ENCODE measurements around the gene TERB1. TPM values are rescaled to one million over a fixed set of nuclear protein-coding genes. Genes with fewer than 3 reads are reported as not detected.
A peak's percentile ranks its signal among the peaks of the same experiment; 100 is the strongest.

The TERB1 gene, protein sequence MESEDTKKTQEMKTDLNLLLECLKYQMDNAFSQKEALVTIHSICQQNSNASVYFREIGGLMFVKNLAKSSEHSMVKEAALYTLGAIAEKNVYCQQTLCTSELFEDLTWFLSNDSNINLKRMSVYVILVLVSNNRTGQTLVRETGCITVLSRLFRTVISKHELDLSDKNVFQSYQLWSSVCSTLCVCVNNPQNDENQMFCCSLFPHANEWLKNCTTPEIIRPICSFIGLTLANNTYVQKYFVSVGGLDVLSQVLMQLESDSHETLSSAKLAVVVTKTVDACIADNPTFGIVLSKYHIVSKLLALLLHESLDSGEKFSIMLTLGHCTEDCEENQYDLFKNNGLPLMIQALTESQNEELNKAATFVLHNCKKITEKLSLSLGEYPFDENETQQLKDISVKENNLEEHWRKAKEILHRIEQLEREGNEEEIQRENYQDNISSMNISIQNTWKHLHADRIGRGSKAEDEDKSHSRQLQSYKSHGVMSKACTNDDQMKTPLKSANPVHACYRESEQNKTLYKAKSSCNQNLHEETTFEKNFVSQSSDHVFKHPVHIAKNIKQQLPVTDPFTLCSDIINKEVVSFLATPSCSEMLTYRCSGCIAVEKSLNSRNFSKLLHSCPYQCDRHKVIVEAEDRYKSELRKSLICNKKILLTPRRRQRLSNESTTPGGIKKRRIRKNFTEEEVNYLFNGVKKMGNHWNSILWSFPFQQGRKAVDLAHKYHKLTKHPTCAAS
- polyA plus RNA-seq (2013, experiment 1 of 2), result not detected
- polyA plus RNA-seq (2013, experiment 2 of 2), result not detected

DNA sequence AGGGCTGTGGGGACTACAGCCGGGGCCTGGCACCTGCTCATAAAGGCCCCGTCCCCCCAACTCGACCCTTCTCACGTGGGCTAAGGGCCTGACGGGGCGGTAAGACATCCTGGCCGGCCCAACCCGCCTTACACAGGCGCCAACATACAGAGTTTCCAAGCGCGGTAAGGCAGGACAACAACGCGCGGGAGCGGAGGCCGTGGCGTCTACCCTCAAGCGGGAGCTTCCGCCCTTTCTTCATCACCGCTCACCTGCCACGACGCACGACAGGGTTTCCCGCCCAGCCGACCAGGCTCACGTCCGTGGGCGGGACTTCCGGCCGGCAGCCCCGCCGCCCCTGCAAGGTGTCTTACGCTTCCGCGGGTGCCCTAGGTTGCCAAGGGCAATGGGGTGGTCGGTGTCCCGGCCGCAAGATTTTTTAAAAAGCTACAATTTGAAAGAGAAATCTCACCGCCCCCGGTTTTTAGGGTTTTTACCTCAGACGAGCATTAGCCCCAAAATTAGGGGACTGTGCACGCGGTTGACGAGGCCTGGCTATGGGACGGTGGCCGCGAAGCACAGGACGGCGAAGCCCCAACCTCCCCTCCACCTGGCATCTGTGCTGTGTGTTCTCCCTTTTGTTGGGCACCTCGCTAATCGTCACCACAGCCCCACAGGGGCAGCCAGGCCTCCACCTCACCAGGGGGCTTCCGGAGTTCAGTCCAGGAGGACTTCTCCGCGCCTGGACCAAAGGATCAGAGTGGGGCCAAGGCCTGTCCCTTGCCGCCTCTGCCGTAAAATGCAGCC is at the start of gene TERB1:
Gene TERB1 (minus strand): TSS at position 265 of the 786 bp plus-strand sequence. CDS start 4,786 bp downstream, outside the sequence.
- Histone ChIP-seq H3K36me3 (ENCODE audit: insufficient read depth, low read length) (peaks cover 50% of the 10 kb centered on the region), H3K27me3 (ENCODE audit: insufficient read depth, low read length) (no peaks in the 10 kb centered on the region), H3K4me3 (ENCODE audit: low read length) (no peak within 1 kb of the TSS), H3K4me1 (ENCODE audit: insufficient read depth, low read length) (no peaks in the 10 kb centered on the region), H3K9me3 (ENCODE audit: insufficient read depth, low read depth, low read length) (no peaks in the 10 kb centered on the region), H3K9ac (ENCODE audit: low read depth, low read length) (no peak within 1 kb of the TSS), H3K27ac (ENCODE audit: low read depth, low read length) (no peak within 1 kb of the TSS)
- WGBS, result 94% methylated on average over 56 of the region's 56 CpGs

DNA sequence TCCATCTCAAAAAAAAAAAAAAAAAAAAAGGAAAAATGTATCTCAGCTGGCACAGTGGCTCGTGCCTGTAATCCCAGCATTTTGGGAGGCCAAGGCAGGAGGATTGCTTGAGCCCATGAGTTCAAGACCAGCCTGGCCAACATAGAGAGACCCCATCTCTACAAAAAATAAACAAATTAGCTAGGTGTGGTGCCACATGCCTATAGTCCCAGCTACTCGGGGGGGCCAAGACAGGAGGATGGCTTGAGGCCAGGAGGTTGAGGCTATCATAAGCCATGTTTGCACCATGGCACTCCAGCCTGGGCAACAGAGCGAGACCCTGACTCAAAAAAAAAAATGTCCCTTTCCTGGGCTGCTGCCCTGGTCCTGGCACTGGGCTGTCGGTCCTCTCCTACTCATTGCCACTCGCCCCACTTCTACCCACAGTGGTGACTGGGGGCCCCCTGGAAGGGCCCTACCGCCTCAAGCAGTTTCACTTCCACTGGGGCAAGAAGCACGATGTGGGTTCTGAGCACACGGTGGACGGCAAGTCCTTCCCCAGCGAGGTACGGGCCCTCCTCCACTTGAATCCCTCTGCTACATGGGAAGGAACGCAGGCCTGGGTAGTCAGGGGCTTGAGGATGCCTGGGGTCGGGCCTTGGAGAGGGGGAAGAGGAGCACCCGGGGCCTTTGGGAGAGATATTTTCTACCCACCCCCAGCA is 48.9 kb upstream of the TERB1 start:
- H3K4me3 ChIP-seq (ENCODE audit: low read length), result no peak overlapping the region
- H3K9ac ChIP-seq (ENCODE audit: low read depth, low read length), result no peak overlapping the region
- H3K9me3 ChIP-seq (ENCODE audit: insufficient read depth, low read depth, low read length), result no peaks in the 10 kb centered on the region
- 93% methylated on average over 13 of the region's 14 CpGs for WGBS
- H3K27me3 ChIP-seq (ENCODE audit: insufficient read depth, low read length), result peaks cover 25% of the 10 kb centered on the region
- no peaks in the 10 kb centered on the region for H3K4me1 ChIP-seq (ENCODE audit: insufficient read depth, low read length)
- no peaks in the 10 kb centered on the region for H3K36me3 ChIP-seq (ENCODE audit: insufficient read depth, low read length)
- no peak overlapping the region for H3K27ac ChIP-seq (ENCODE audit: low read depth, low read length)

DNA sequence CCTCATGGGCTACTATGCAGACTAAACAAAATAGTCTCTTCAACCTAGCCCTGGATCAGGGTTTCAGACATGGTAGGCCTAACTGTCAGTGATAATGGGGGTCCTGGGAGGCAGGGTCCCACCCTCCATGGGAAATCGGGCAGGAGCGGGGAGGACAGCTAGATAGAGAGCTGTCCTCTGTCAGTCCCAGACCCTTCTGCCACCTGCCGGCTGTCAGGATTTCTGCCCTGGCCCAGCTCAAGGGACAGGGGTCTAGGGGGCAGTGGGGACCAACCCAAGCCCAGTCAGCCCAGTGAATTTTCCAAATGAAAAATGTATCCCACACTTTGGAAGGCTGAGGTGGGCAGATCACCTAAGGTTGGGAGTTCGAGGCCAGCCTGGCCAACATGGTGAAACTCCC is 48.2 kb upstream of the TERB1 start:
- WGBS, result 94% methylated on average over 4 of the region's 4 CpGs
- Histone ChIP-seq H3K36me3 (ENCODE audit: insufficient read depth, low read length) (no peaks in the 10 kb centered on the region), H3K4me3 (ENCODE audit: low read length) (no peak overlapping the region), H3K9ac (ENCODE audit: low read depth, low read length) (no peak overlapping the region), H3K4me1 (ENCODE audit: insufficient read depth, low read length) (no peaks in the 10 kb centered on the region), H3K27me3 (ENCODE audit: insufficient read depth, low read length) (peaks cover 32% of the 10 kb centered on the region), H3K9me3 (ENCODE audit: insufficient read depth, low read depth, low read length) (no peaks in the 10 kb centered on the region), H3K27ac (ENCODE audit: low read depth, low read length) (no peak overlapping the region)

DNA sequence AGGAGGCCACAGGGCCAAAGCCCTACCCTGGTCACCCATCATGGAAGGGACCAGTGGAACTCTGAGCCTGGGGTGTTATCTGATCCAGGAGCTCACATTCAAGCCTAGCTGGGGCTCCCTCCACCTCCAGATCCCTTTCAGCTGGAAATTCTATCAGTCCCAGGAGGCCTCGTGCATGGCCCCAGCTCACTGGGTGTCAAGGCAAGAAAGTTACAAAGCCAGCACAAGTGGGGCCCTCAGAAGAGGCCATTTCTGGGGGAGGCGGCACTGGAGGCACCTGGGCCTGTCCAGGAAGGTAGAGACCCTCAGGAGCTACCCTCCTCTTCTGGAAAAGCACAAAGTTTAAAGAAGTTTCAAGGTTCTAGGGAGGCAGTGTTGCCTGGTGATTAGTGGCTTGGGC is 47.6 kb upstream of the TERB1 start:
- Histone ChIP-seq H3K4me1 (ENCODE audit: insufficient read depth, low read length) (no peaks in the 10 kb centered on the region), H3K27ac (ENCODE audit: low read depth, low read length) (no peak overlapping the region), H3K4me3 (ENCODE audit: low read length) (no peak overlapping the region), H3K36me3 (ENCODE audit: insufficient read depth, low read length) (no peaks in the 10 kb centered on the region), H3K27me3 (ENCODE audit: insufficient read depth, low read length) (peaks cover 38% of the 10 kb centered on the region), H3K9me3 (ENCODE audit: insufficient read depth, low read depth, low read length) (no peaks in the 10 kb centered on the region), H3K9ac (ENCODE audit: low read depth, low read length) (no peak overlapping the region)
- 76% methylated on average over 2 of the region's 2 CpGs for WGBS

DNA sequence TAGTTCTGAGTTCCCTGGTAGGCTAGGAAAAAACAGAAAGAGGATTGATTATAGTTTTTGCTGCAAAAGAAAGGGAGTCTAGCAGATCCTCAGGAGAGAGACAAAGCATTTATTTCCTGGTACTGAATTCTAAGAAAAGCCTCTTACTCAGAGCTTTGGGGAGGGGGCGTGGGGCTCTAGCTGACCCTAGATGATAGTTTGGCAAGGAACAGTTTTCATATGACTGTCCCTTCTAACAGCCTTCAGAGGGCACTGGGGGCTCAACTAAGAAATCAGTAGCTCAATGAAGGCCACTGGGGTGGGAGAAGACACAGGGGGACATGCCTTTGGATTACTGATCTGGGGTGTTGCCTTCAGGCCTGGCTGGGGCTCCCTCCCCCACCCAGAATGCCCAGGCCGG is 46.8 kb upstream of the TERB1 start:
- no peak overlapping the region for H3K9ac ChIP-seq (ENCODE audit: low read depth, low read length)
- H3K4me3 ChIP-seq (ENCODE audit: low read length), result no peak overlapping the region
- no peak overlapping the region for H3K27ac ChIP-seq (ENCODE audit: low read depth, low read length)
- peaks cover 46% of the 10 kb centered on the region for H3K27me3 ChIP-seq (ENCODE audit: insufficient read depth, low read length)
- H3K36me3 ChIP-seq (ENCODE audit: insufficient read depth, low read length), result no peaks in the 10 kb centered on the region
- no peaks in the 10 kb centered on the region for H3K4me1 ChIP-seq (ENCODE audit: insufficient read depth, low read length)
- 76% methylated on average over 2 of the region's 2 CpGs for WGBS
- H3K9me3 ChIP-seq (ENCODE audit: insufficient read depth, low read depth, low read length), result no peaks in the 10 kb centered on the region

DNA sequence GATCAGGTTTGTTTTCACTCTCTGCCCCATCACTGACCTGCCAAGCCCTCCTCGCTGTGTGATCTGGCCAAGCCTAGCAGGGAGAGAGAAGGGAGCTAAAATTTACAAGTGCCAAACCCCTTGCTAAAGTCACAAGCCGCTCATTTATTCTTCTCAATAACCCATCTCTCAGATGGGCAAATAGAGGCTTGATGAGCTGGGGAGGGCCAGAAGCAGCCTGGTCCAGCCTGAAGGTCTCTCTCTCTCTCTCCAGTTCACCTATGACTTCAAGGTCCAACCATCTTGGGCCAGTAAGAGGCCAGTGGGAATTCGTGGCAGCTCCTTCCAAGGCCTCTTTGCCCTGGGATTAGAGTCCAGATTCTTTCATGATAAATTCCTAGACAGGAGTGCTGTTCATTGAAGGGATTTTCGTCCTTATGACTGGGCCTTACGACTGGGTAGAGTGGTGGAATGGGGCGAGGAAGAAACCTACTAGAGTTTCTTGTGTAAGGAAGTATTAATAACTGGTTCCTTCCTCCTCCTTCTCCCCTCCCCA is 46.2 kb upstream of the TERB1 start:
- Histone ChIP-seq H3K4me3 (ENCODE audit: low read length) (no peak overlapping the region), H3K27me3 (ENCODE audit: insufficient read depth, low read length) (peaks cover 52% of the 10 kb centered on the region), H3K36me3 (ENCODE audit: insufficient read depth, low read length) (no peaks in the 10 kb centered on the region), H3K9ac (ENCODE audit: low read depth, low read length) (no peak overlapping the region), H3K27ac (ENCODE audit: low read depth, low read length) (no peak overlapping the region), H3K9me3 (ENCODE audit: insufficient read depth, low read depth, low read length) (no peaks in the 10 kb centered on the region), H3K4me1 (ENCODE audit: insufficient read depth, low read length) (no peaks in the 10 kb centered on the region)
- 64% methylated on average over 6 of the region's 6 CpGs for WGBS

DNA sequence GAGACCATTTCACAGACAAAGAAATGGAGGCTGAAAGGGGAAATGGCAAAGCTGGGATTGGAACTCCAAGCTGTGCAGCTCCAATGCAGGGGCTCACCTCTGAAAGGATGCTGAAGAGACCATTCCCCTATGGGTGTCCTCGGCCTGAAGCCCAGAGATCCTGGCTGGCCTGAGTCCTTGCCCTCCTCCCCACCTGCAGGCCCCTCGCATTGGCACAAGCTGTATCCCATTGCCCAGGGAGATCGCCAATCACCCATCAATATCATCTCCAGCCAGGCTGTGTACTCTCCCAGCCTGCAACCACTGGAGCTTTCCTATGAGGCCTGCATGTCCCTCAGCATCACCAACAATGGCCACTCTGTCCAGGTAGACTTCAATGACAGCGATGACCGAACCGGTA is 45.4 kb upstream of the TERB1 start:
- Histone ChIP-seq H3K4me1 (ENCODE audit: insufficient read depth, low read length) (no peaks in the 10 kb centered on the region), H3K9ac (ENCODE audit: low read depth, low read length) (no peak overlapping the region), H3K4me3 (ENCODE audit: low read length) (no peak overlapping the region), H3K27ac (ENCODE audit: low read depth, low read length) (no peak overlapping the region), H3K36me3 (ENCODE audit: insufficient read depth, low read length) (no peaks in the 10 kb centered on the region), H3K27me3 (ENCODE audit: insufficient read depth, low read length) (peaks cover 55% of the 10 kb centered on the region), H3K9me3 (ENCODE audit: insufficient read depth, low read depth, low read length) (no peaks in the 10 kb centered on the region)
- 93% methylated on average over 6 of the region's 6 CpGs for WGBS

DNA sequence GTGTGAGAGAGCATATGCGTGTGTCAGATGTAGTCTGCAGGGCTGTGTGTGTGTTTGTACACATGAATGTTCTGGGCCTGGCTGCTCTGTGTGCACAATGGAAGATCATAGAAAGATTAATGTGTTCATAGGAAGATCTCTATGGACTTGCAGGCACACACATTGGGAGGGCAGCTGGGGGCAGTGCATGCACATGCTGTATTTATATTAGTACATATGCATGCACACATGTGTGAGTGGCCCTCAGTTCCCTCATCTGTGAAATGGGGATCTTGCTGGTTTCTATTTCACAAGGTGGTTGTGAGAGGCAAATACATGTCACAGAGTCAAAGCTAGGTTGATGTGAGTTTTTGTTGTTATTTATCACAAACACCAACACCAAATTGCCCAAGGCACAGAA is 44.9 kb upstream of the TERB1 start:
- H3K9ac ChIP-seq (ENCODE audit: low read depth, low read length), result no peak overlapping the region
- H3K4me1 ChIP-seq (ENCODE audit: insufficient read depth, low read length), result no peaks in the 10 kb centered on the region
- H3K27ac ChIP-seq (ENCODE audit: low read depth, low read length), result no peak overlapping the region
- no peaks in the 10 kb centered on the region for H3K9me3 ChIP-seq (ENCODE audit: insufficient read depth, low read depth, low read length)
- H3K4me3 ChIP-seq (ENCODE audit: low read length), result no peak overlapping the region
- peaks cover 60% of the 10 kb centered on the region for H3K27me3 ChIP-seq (ENCODE audit: insufficient read depth, low read length)
- WGBS, result 89% methylated on average over 1 of the region's 1 CpG
- no peaks in the 10 kb centered on the region for H3K36me3 ChIP-seq (ENCODE audit: insufficient read depth, low read length)

DNA sequence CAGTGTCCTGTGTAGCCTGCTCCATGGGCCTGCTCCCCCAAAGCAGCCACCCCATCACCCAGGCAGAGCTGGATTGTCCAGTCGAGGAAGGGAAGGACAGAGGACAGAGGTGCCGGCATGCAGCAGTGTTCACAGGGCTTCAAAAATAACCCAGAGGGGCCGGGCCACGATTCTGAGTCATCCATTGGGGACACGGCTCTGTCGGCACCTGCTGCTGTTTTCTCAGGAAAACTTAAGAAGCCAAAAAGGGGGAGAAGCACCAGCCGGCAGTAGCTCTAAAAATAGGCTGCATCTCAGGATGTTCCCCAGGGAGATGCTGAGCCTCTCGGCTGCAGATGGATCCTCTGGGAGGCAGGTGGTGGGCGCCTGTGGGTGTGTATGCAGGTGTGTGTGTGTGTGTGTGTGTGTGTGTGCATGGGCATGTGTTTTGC is 44.4 kb upstream of the TERB1 start:
- Histone ChIP-seq H3K36me3 (ENCODE audit: insufficient read depth, low read length) (no peaks in the 10 kb centered on the region), H3K27me3 (ENCODE audit: insufficient read depth, low read length) (peaks cover 64% of the 10 kb centered on the region), H3K27ac (ENCODE audit: low read depth, low read length) (no peak overlapping the region), H3K9me3 (ENCODE audit: insufficient read depth, low read depth, low read length) (no peaks in the 10 kb centered on the region), H3K4me3 (ENCODE audit: low read length) (no peak overlapping the region), H3K4me1 (ENCODE audit: insufficient read depth, low read length) (no peaks in the 10 kb centered on the region), H3K9ac (ENCODE audit: low read depth, low read length) (no peak overlapping the region)
- WGBS, result 56% methylated on average over 9 of the region's 9 CpGs

DNA sequence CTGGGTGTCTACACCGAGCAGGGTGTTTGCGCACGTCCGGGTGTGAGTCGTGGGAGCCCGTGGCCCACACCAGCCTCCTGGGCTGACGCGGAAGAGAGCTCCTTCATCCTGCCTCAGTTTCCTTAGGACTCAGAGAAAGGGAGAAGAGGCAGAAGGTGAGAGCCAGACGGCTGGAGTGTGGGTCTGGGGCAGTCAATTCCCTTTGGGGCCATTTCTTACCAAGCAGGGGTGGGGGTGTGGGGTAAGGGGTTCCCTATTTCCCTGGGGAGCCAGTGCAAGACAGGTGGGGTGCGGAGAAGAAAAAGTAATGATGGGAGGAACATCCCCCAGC is 43.7 kb upstream of the TERB1 start:
- peak overlapping the region; percentile 60 for H3K4me3 ChIP-seq (ENCODE audit: low read length)
- no peak overlapping the region for H3K27ac ChIP-seq (ENCODE audit: low read depth, low read length)
- H3K36me3 ChIP-seq (ENCODE audit: insufficient read depth, low read length), result no peaks in the 10 kb centered on the region
- no peaks in the 10 kb centered on the region for H3K9me3 ChIP-seq (ENCODE audit: insufficient read depth, low read depth, low read length)
- peaks cover 64% of the 10 kb centered on the region for H3K27me3 ChIP-seq (ENCODE audit: insufficient read depth, low read length)
- H3K9ac ChIP-seq (ENCODE audit: low read depth, low read length), result no peak overlapping the region
- H3K4me1 ChIP-seq (ENCODE audit: insufficient read depth, low read length), result no peaks in the 10 kb centered on the region
- WGBS, result 37% methylated on average over 10 of the region's 10 CpGs
